Prostate gland (tissue), 2 donors: ENCODE results near the gene ASIC2. TPM values are rescaled to one million over a fixed set of nuclear protein-coding genes. Genes with fewer than 3 reads are reported as not detected.

Experiments used
- DNase-seq: peaks from one replicate; pipeline ENCODE4 v3.0.0-alpha.2; 2019; ENCODE audit warnings: low spot score
- H3K27ac ChIP-seq, 2 donors: fragments of 200-600 bp; sonication (generic); 2 replicates each; pipeline ENCODE4 v1.5.1; 2017 to 2019
- H3K27me3 ChIP-seq: fragments of 200-600 bp; sonication (generic); replicated peaks from 2 replicates; pipeline ENCODE4 v1.5.1; 2019; ENCODE audit not compliant: insufficient read depth
- H3K36me3 ChIP-seq, 2 donors: fragments of 200-600 bp; sonication (generic); 1 replicate in 1 of 2; 2 replicates in 1 of 2; pipeline versions ENCODE4 v1.5.1 to v1.8.1; 2017 to 2019
- H3K4me1 ChIP-seq: fragments of 200-600 bp; sonication (generic); replicated peaks from 2 replicates; pipeline ENCODE4 v1.5.1; 2019
- H3K4me3 ChIP-seq, 2 donors: fragments of 200-600 bp; sonication (generic); 2 replicates each; pipeline ENCODE4 v1.5.1; 2017 to 2019
- H3K9me3 ChIP-seq: fragments of 200-600 bp; sonication (generic); 2 replicates; pipeline ENCODE4 v1.5.1; 2017
- POLR2A ChIP-seq: fragments of 450-650 bp; IDR thresholded peaks from one replicate; pipeline ENCODE4 v1.6.1; 2016; ENCODE audit warnings: antibody characterized with exemption, mild to moderate bottlenecking
- POLR2AphosphoS5 ChIP-seq: sonication (generic); formaldehyde crosslinking; IDR thresholded peaks from one replicate; pipeline ENCODE4 v1.6.1; 2017; ENCODE audit warnings: antibody characterized with exemption
- WGBS: methylation state at CpG from one replicate; pipeline ENCODE4 v1.1.5; 2018; 5-methylcytosine and 5-hydroxymethylcytosine counted together
- intact Hi-C: fragments of 100-400 bp; cut with DNase I; formaldehyde crosslinking; loops from one replicate; pipeline ENCODE4 v1.14.2; 2022
- total RNA-seq, 2 donors: library from RNA; depleted of rRNA; stranded (reverse); fragments of >200 nt; gene quantifications; one replicate each; pipeline ENCODE4 v1.1.0, GENCODE V29; 2016
- TF ChIP-seq, protein P1 (sequence below), 4 experiments: fragments of 200-600 bp in 2 of 4; fragments of 450-650 bp in 2 of 4; sonication (generic) in 2 of 4; IDR thresholded peaks; 1 replicate in 3 of 4; 2 replicates in 1 of 4; pipeline ENCODE4 v1.5.1; 2016 to 2019; ENCODE audit warnings: antibody characterized with exemption in 4 of 4, mild to moderate bottlenecking in 2 of 4, moderate library complexity in 2 of 4

The ASIC2 gene
- total RNA-seq, 2 donors from 2014 or later: 3.2 TPM; not detected in 1

DNA sequence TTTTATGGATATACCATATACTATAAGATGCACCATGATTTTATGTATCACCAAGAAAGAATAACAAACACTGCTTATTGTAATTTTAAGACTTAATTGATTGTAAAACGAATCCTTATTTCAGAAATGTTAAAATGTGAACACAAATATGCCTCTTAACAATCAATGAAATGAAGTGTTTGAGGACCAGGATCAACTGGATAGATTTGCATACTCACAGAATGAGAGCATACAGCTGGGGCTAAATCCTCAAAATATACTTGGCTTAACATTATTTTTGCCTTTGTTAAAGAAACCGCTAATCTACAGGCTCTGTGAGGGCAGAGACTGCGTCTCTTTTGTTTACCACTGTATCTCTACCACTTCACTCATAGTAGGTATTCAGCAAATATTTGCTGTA, 207.8 kb downstream of the ASIC2 start:
- H3K9me3 ChIP-seq: no peaks in the 10 kb centered on the region
- TF ChIP-seq POLR2AphosphoS5 (no peak), POLR2A (no peak)
- TF ChIP-seq, protein P1, sequence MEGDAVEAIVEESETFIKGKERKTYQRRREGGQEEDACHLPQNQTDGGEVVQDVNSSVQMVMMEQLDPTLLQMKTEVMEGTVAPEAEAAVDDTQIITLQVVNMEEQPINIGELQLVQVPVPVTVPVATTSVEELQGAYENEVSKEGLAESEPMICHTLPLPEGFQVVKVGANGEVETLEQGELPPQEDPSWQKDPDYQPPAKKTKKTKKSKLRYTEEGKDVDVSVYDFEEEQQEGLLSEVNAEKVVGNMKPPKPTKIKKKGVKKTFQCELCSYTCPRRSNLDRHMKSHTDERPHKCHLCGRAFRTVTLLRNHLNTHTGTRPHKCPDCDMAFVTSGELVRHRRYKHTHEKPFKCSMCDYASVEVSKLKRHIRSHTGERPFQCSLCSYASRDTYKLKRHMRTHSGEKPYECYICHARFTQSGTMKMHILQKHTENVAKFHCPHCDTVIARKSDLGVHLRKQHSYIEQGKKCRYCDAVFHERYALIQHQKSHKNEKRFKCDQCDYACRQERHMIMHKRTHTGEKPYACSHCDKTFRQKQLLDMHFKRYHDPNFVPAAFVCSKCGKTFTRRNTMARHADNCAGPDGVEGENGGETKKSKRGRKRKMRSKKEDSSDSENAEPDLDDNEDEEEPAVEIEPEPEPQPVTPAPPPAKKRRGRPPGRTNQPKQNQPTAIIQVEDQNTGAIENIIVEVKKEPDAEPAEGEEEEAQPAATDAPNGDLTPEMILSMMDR (IDR thresholded peaks at IDR 0.05): no peak
- no peak for DNase-seq
- H3K27me3 ChIP-seq: no peaks in the 10 kb centered on the region
- H3K4me3 ChIP-seq: no peak overlapping the region
- WGBS: 75% methylated on average over 3 of the region's 3 CpGs
- no peaks in the 10 kb centered on the region for H3K4me1 ChIP-seq
- H3K36me3 ChIP-seq: no peaks in the 10 kb centered on the region
- intact Hi-C loops: no loop called here
- no peak overlapping the region for H3K27ac ChIP-seq

DNA sequence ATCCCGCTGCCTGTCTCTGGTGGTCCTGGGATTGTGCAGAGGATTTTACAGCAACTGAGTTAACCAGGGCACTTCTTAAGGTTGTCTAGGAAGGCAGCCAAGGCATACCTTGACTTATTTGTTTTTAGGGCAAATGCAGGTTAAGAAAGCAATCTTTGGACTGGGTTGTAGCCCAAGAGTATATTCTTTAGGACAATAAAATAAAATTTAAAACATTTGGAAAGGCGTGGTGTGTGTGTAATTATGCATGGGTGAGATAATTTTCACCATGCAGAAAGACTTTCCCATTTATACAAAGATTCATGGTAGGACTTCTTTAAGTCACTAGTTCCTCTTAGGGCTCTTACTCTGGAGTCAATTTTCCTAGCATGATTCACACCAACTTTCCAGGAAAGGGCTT, 208.3 kb downstream of the ASIC2 start:
- intact Hi-C loops: no loop called here
- 67% methylated on average over 2 of the region's 2 CpGs for WGBS
- DNase-seq: no peak
- Histone ChIP-seq H3K27ac (no peak overlapping the region), H3K4me3 (no peak overlapping the region), H3K4me1 (no peaks in the 10 kb centered on the region), H3K36me3 (no peaks in the 10 kb centered on the region), H3K9me3 (no peaks in the 10 kb centered on the region), H3K27me3 (no peaks in the 10 kb centered on the region)
- TF ChIP-seq POLR2AphosphoS5 (no peak), POLR2A (no peak)
- TF ChIP-seq, protein P1 (IDR thresholded peaks at IDR 0.05): no peak

DNA sequence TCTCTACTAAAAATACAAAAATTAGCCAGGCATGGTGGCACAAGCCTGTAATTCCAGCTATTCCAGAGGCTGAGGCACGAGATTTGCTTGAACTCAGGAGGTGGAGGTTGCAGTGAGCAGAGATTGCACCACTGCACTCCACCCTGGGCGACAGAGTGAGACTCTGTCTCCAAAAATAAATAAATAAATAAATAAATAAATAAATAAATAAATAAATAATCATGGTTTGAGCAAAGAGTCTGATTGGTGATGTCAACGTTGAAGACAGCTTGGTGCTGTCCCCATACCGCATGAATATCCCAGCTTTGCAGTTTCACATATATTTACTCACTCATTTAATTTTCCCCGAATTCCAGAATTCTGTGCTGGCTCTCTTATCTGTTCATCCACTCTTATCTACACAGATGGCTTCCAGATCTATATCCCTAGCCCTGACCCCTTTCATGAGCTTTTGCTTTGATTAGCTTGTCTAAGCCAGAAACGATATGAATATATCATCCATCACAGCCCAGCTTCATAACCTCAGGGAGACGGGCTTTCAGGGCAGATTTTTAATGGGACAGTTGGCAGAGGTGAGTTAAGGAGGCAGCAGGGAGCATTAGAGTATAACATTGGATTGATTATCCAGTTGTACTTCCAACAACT, 210.4 kb downstream of the ASIC2 start:
- intact Hi-C loops: no loop called here
- WGBS: 77% methylated on average over 7 of the region's 7 CpGs
- Histone ChIP-seq H3K36me3 (no peaks in the 10 kb centered on the region), H3K9me3 (no peaks in the 10 kb centered on the region), H3K4me1 (no peaks in the 10 kb centered on the region), H3K27ac (no peak overlapping the region), H3K27me3 (no peaks in the 10 kb centered on the region), H3K4me3 (no peak overlapping the region)
- TF ChIP-seq, protein P1 (IDR thresholded peaks at IDR 0.05): no peak
- no peak for TF ChIP-seq POLR2A
- no peak for TF ChIP-seq POLR2AphosphoS5
- no peak for DNase-seq

GRCh38 chr17:33080091-33080490, 213.0 kb downstream of the ASIC2 start:
- TF ChIP-seq POLR2AphosphoS5: no peak
- TF ChIP-seq, protein P1 (IDR thresholded peaks at IDR 0.05): no peak
- TF ChIP-seq POLR2A: no peak
- intact Hi-C loops: no loop called here
- DNase-seq: no peak
- Histone ChIP-seq H3K4me3 (no peak overlapping the region), H3K27me3 (no peaks in the 10 kb centered on the region), H3K4me1 (no peaks in the 10 kb centered on the region), H3K9me3 (no peaks in the 10 kb centered on the region), H3K27ac (no peak overlapping the region), H3K36me3 (no peaks in the 10 kb centered on the region)
- WGBS: 86% methylated on average over 3 of the region's 3 CpGs

DNA sequence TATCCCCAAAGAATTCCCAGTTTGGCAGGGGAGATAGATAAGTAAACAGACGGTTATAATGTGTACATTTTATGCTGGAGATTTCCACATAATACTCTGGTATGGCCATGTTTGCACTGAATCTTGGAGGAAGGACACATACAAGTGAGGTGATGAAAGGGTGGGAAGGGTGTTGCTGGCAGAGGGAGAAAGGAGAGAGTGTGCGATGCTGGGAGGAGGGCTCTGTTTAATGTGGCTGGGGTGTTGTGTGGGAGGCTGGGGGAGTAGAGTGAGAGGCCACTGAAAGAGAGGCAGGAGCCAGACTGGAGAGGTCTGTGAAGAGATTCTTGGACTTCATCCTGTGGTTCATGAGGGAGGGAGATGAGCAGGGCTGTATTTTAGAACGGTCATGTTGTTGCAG, 213.9 kb downstream of the ASIC2 start:
- Histone ChIP-seq H3K9me3 (no peaks in the 10 kb centered on the region), H3K36me3 (no peaks in the 10 kb centered on the region), H3K4me1 (no peaks in the 10 kb centered on the region), H3K27me3 (no peaks in the 10 kb centered on the region), H3K4me3 (no peak overlapping the region), H3K27ac (no peak overlapping the region)
- no peak for DNase-seq
- WGBS: 37% methylated on average over 3 of the region's 3 CpGs
- TF ChIP-seq, protein P1 (IDR thresholded peaks at IDR 0.05): no peak
- TF ChIP-seq POLR2AphosphoS5: no peak
- TF ChIP-seq POLR2A: no peak
- intact Hi-C loops: no loop called here
